K562 (cell line): ENCODE data around the gene VRK2. TPM values are rescaled to one million over a fixed set of nuclear protein-coding genes. Genes with fewer than 3 reads are reported as not detected.

ENCODE experiments used
- ADNP ChIP-seq: fragments of 200-800 bp; sonication (Bioruptor generic); IDR thresholded peaks from 2 replicates; pipeline ENCODE4 v1.6.1; 2016; ENCODE audit warnings: missing genetic modification characterization, missing compliant biosample characterization
- BRCA1 ChIP-seq, 2 experiments: fragments of 450-650 bp in 1 of 2; sonication (generic) in 1 of 2; formaldehyde crosslinking in 1 of 2; IDR thresholded peaks; 2 replicates each; pipeline versions ENCODE4 v1.5.0 to v1.6.1; 2017 to 2020; ENCODE audit warnings: mild to moderate bottlenecking in 1 of 2, missing genetic modification reagents in 1 of 2
- BRF2 ChIP-seq: IDR thresholded peaks from 3 replicates; pipeline ENCODE4 v1.6.1; 2011; ENCODE audit warnings: borderline replicate concordance, mild to moderate bottlenecking; ENCODE audit not compliant: insufficient read length, insufficient read depth
- CGGBP1 ChIP-seq: fragments of 250-450 bp; sonication (Bioruptor Pico); IDR thresholded peaks from 2 replicates; pipeline ENCODE4 v1.9.0; 2021; ENCODE audit warnings: mild to moderate bottlenecking
- DDX20 ChIP-seq: fragments of 450-650 bp; IDR thresholded peaks from 2 replicates; pipeline ENCODE4 v1.6.1; 2016; ENCODE audit warnings: missing genetic modification characterization, low read depth, mild to moderate bottlenecking, missing compliant biosample characterization, moderate library complexity
- ETV1 ChIP-seq: fragments of 450-650 bp; conservative IDR thresholded peaks from 2 replicates; pipeline ENCODE4 v1.6.1; 2016; ENCODE audit warnings: missing genetic modification characterization, control low read depth, low read depth, missing compliant biosample characterization
- HDAC6 ChIP-seq: IDR thresholded peaks from 2 replicates; pipeline ENCODE4 v1.6.1; 2012; ENCODE audit warnings: low read depth, mild to moderate bottlenecking, control low read depth, inconsistent platforms, low read length, moderate library complexity
- HNRNPLL ChIP-seq: fragments of 200-400 bp; formaldehyde crosslinking; IDR thresholded peaks from 2 replicates; pipeline ENCODE4 v1.6.1; 2017; ENCODE audit warnings: low read length, low read depth, mild to moderate bottlenecking; ENCODE audit not compliant: poor library complexity, severe bottlenecking
- MED1 ChIP-seq: sonication (generic); formaldehyde crosslinking; IDR thresholded peaks from 2 replicates; pipeline ENCODE4 v1.8.1; 2023; ENCODE audit warnings: missing genetic modification reagents, borderline replicate concordance
- MEF2D ChIP-seq: conservative IDR thresholded peaks from 2 replicates; pipeline ENCODE4 v1.6.1; 2016; ENCODE audit warnings: low read depth, missing genetic modification characterization, missing compliant biosample characterization
- MTA3 ChIP-seq: fragments of 450-650 bp; formaldehyde crosslinking; IDR thresholded peaks from 2 replicates; pipeline ENCODE4 v1.6.1; 2017; ENCODE audit warnings: mild to moderate bottlenecking, borderline replicate concordance
- PML ChIP-seq: IDR thresholded peaks from 2 replicates; pipeline ENCODE4 v1.6.1; 2012; ENCODE audit warnings: low read length, inconsistent platforms
- POLR2AphosphoS2 ChIP-seq: IDR thresholded peaks from 2 replicates; pipeline ENCODE4 v1.6.1; 2012; ENCODE audit warnings: low read length, improper control_type of control experiment
- RBFOX2 ChIP-seq: fragments of 200-400 bp; formaldehyde crosslinking; IDR thresholded peaks from 2 replicates; pipeline ENCODE4 v1.6.1; 2017; ENCODE audit warnings: low read depth, mild to moderate bottlenecking, low read length, moderate library complexity
- ZEB2 ChIP-seq: fragments of 450-650 bp; IDR thresholded peaks from 2 replicates; pipeline ENCODE4 v1.6.1; 2016
- ZNF277 ChIP-seq: fragments of 250-450 bp; sonication (Bioruptor Pico); IDR thresholded peaks from 2 replicates; pipeline ENCODE4 v1.8.0; 2022; ENCODE audit warnings: inconsistent platforms, mild to moderate bottlenecking, moderate library complexity, borderline replicate concordance
- ZNF354B ChIP-seq: fragments of 250-450 bp; sonication (Bioruptor Pico); IDR thresholded peaks from 2 replicates; pipeline ENCODE4 v1.4.0; 2020
- ZNF449 ChIP-seq: fragments of 250-450 bp; sonication (Bioruptor Pico); IDR thresholded peaks from 2 replicates; pipeline ENCODE4 v1.8.0; 2022; ENCODE audit warnings: moderate library complexity, mild to moderate bottlenecking, inconsistent platforms
- ZNF551 ChIP-seq: fragments of 250-450 bp; sonication (Bioruptor Pico); IDR thresholded peaks from 2 replicates; pipeline ENCODE4 v1.5.0; 2021; ENCODE audit warnings: mild to moderate bottlenecking, moderate library complexity
- ZNF780A ChIP-seq: fragments of 250-450 bp; sonication (Bioruptor Pico); IDR thresholded peaks from 2 replicates; pipeline ENCODE4 v1.5.0; 2021; ENCODE audit warnings: mild to moderate bottlenecking
- polyA plus RNA-seq, 8 experiments: library from polyadenylated mRNA; depleted of rRNA in 4 of 8; stranded (reverse) in 5 of 8; unstranded in 3 of 8; fragments of >200 nt; fragmentation: Nextera tagmentation in 2 of 8; fragmentation: Illumina TruSeq in 1 of 8; extraction: Ambion mirVana in 2 of 8; extraction: Trizol in 1 of 8; gene quantifications; 2 replicates each; pipeline versions ENCODE4 v1.2.1 to v1.2.3, GENCODE V29; 2011 to 2014; ENCODE audit warnings: inconsistent platforms in 1 of 8, missing spikeins in 1 of 8
- total RNA-seq, 7 experiments: library from RNA; depleted of rRNA in 6 of 7; stranded (reverse); fragments of >200 nt in 6 of 7; fragmentation: Illumina TruSeq in 2 of 7; extraction: Trizol in 2 of 7; gene quantifications; 2 replicates each; pipeline versions ENCODE4 v1.2.1 to v1.2.3, GENCODE V29; 2011 to 2021; ENCODE audit warnings: low replicate concordance in 1 of 7
- TF ChIP-seq, protein P1 (sequence below): fragments of 200-800 bp; sonication (Bioruptor generic); IDR thresholded peaks from 2 replicates; pipeline ENCODE4 v1.6.1; 2017; ENCODE audit warnings: missing genetic modification characterization, missing compliant biosample characterization

The VRK2 gene
- total and polyA plus RNA-seq, 9 of the 15 experiments (the other 6 are each of a cell fraction or from before 2014, with no cell fraction given), result 22.6 to 49.2 (median 36.2) TPM

DNA sequence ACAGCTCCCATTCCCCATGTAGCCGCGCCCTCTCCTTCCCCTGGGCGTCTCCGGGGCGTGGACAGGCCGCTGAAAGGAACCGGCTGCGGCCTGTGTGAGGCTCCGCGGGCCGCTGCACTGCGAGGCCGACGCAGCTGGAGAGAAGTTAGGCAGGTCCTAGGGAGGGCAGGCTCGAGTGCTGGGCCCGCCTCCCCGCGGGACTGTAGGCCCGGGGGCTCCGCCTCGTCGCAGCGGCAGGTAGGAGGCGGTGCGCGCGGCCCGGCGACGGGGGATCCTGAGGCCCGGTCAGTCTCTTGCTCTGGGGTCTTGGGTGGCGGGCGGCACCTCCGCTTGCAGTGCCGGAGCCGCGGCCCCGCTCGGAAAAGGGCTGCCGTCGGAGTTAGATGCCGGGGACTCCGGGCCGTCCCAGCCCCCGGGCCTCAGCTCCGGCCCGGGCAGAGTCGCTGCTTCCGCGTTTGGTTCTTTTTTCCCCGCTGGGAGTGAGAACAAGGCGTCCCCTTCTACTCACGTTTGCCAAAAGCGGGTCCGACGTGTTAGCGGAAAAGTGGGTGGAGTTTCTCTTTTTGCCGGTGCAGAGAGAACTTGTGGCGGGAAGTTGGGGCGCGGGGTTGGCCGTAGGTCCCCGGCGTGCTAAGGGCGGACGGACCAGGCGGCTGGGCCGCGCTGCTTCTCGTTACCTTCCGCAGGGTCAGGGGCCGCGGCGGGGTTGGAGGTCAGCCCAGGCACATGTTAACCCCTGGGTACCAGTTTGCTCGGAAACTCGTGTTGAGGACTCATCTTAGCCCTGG lies at the start of gene VRK2 (continued):
- TF ChIP-seq ZNF449 (CRISPR knock-in tag) (no peak), ADNP (tag) (no peak), HDAC6 (no peak), DDX20 (tag) (no peak), MTA3 (peak; percentile 53; the same call in 1 of the 2 replicates), ZNF277 (no peak), HNRNPLL (peak; percentile 74), CGGBP1 (CRISPR knock-in tag) (0 out of 2 replicates have a peak, but pooled peaks have one; percentile 16), RBFOX2 (peak; percentile 97), MEF2D (tag) (no peak), BRF2 (no peak), ZNF551 (no peak), BRCA1 (IDR thresholded peaks at IDR 0.05) (no peak), BRCA1 (CRISPR knock-in tag; IDR thresholded peaks at IDR 0.05) (no peak), ETV1 (no peak), MED1 (no peak), PML (peak; percentile 66), ZEB2 (no peak), POLR2AphosphoS2 (no peak), ZNF780A (CRISPR knock-in tag) (no peak), ZNF354B (no peak)
- TF ChIP-seq, protein P1, sequence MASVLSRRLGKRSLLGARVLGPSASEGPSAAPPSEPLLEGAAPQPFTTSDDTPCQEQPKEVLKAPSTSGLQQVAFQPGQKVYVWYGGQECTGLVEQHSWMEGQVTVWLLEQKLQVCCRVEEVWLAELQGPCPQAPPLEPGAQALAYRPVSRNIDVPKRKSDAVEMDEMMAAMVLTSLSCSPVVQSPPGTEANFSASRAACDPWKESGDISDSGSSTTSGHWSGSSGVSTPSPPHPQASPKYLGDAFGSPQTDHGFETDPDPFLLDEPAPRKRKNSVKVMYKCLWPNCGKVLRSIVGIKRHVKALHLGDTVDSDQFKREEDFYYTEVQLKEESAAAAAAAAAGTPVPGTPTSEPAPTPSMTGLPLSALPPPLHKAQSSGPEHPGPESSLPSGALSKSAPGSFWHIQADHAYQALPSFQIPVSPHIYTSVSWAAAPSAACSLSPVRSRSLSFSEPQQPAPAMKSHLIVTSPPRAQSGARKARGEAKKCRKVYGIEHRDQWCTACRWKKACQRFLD (CRISPR knock-in tag), result no peak
